Immature natural killer cell (primary cell): ENCODE results near the gene GBX1. TPM values are rescaled to one million over a fixed set of nuclear protein-coding genes. Genes with fewer than 3 reads are reported as not detected.

Source experiments
- DNase-seq, 3 donors: peaks; one replicate each; pipeline ENCODE4 v3.0.0; 2022; ENCODE audit warnings: mixed read lengths in 1 of 3
- H3K27ac Mint-ChIP-seq, 6 donors: one replicate each; pipeline ENCODE4 v1.8.0; 2020; ENCODE audit warnings: mixed read lengths in 6 of 6, mild to moderate bottlenecking in 5 of 6, inconsistent platforms in 4 of 6, moderate library complexity in 3 of 6
- H3K27me3 Mint-ChIP-seq, 3 donors: one replicate each; pipeline ENCODE4 v1.8.0; 2020 to 2021; ENCODE audit warnings: low read depth in 3 of 3, mild to moderate bottlenecking in 3 of 3, mixed read lengths in 3 of 3, moderate library complexity in 3 of 3, inconsistent platforms in 1 of 3
- H3K36me3 Mint-ChIP-seq, 3 donors: one replicate each; pipeline ENCODE4 v1.8.0; 2020; ENCODE audit warnings: mixed read lengths in 3 of 3, inconsistent platforms in 2 of 3, mild to moderate bottlenecking in 2 of 3
- H3K4me1 Mint-ChIP-seq, 2 donors: one replicate each; pipeline ENCODE4 v1.8.0; 2020; ENCODE audit warnings: inconsistent platforms in 2 of 2, mild to moderate bottlenecking in 2 of 2, mixed read lengths in 2 of 2, moderate library complexity in 1 of 2
- H3K4me3 Mint-ChIP-seq, 5 donors: one replicate each; pipeline ENCODE4 v1.8.0; 2020; ENCODE audit warnings: mild to moderate bottlenecking in 5 of 5, mixed read lengths in 5 of 5, inconsistent platforms in 3 of 5, moderate library complexity in 3 of 5
- H3K9me3 Mint-ChIP-seq, 6 donors: one replicate each; pipeline ENCODE4 v1.8.0; 2020; ENCODE audit warnings: mild to moderate bottlenecking in 6 of 6, mixed read lengths in 6 of 6, inconsistent platforms in 4 of 6, moderate library complexity in 3 of 6
- polyA plus RNA-seq, 3 donors: library from polyadenylated mRNA; unstranded; fragments of 300-500 nt; fragmentation: Illumina TruSeq; gene quantifications; one replicate each; pipeline ENCODE4 v1.2.3, GENCODE V29; 2021

GBX1 gene
- polyA plus RNA-seq, 3 donors from 2014 or later: not detected

GRCh38 chr7:151204383-151205032 lies 37.0 kb upstream of the GBX1 start:
- Mint-ChIP-seq H3K27ac (peak overlapping the region in 1 of 6 donors; percentile 31), H3K9me3 (no peaks in the 10 kb centered on the region), H3K36me3 (no peaks in the 10 kb centered on the region), H3K27me3 (peaks cover 0 to 5% (median 4%) of the 10 kb centered on the region in 3 donors), H3K4me3 (no peak overlapping the region), H3K4me1 (peaks cover 23 to 29% of the 10 kb centered on the region in 2 donors)
- no peak for DNase-seq

GRCh38 chr7:151202836-151203235 lies 35.3 kb upstream of the GBX1 start:
- Mint-ChIP-seq H3K36me3 (no peaks in the 10 kb centered on the region), H3K4me3 (no peak overlapping the region), H3K27ac (peak overlapping the region in 1 of 6 donors; percentile 49), H3K9me3 (no peaks in the 10 kb centered on the region), H3K27me3 (peaks cover 0 to 5% (median 4%) of the 10 kb centered on the region in 3 donors), H3K4me1 (peaks cover 18 to 20% of the 10 kb centered on the region in 2 donors)
- DNase-seq: no peak

GRCh38 chr7:151201751-151202150 lies 34.3 kb upstream of the GBX1 start:
- H3K4me3 Mint-ChIP-seq: no peak overlapping the region
- no peak for DNase-seq
- H3K9me3 Mint-ChIP-seq: no peaks in the 10 kb centered on the region
- H3K36me3 Mint-ChIP-seq: no peaks in the 10 kb centered on the region
- H3K4me1 Mint-ChIP-seq: peaks cover 7 to 10% of the 10 kb centered on the region in 2 donors
- no peak overlapping the region for H3K27ac Mint-ChIP-seq
- peaks cover 0 to 5% (median 4%) of the 10 kb centered on the region in 3 donors for H3K27me3 Mint-ChIP-seq

GRCh38 chr7:151201344-151201743 lies 33.9 kb upstream of the GBX1 start:
- Mint-ChIP-seq H3K27me3 (peaks cover 0 to 5% (median 4%) of the 10 kb centered on the region in 3 donors), H3K36me3 (no peaks in the 10 kb centered on the region), H3K27ac (no peak overlapping the region)

GRCh38 chr7:151198945-151199848 lies 31.7 kb upstream of the GBX1 start:
- Mint-ChIP-seq H3K36me3 (no peaks in the 10 kb centered on the region), H3K9me3 (no peaks in the 10 kb centered on the region), H3K27ac (no peak overlapping the region), H3K4me1 (no peaks in the 10 kb centered on the region), H3K4me3 (no peak overlapping the region), H3K27me3 (peaks cover 0 to 5% (median 4%) of the 10 kb centered on the region in 3 donors)
- DNase-seq: no peak

More at GRCh38 chr7:151201344-151201743, 33.9 kb upstream of the GBX1 start:
- Mint-ChIP-seq H3K4me3 (no peak overlapping the region), H3K9me3 (no peaks in the 10 kb centered on the region), H3K4me1 (peaks cover 3 to 6% of the 10 kb centered on the region in 2 donors)
- DNase-seq: no peak

- H3K4me3 Mint-ChIP-seq: no peak overlapping the region
- H3K9me3 Mint-ChIP-seq: no peaks in the 10 kb centered on the region
- no peaks in the 10 kb centered on the region for H3K36me3 Mint-ChIP-seq
- H3K27ac Mint-ChIP-seq: no peak overlapping the region
- DNase-seq: no peak
- H3K4me1 Mint-ChIP-seq: no peaks in the 10 kb centered on the region
- H3K27me3 Mint-ChIP-seq: peaks cover 0 to 4% (median 2%) of the 10 kb centered on the region in 3 donors
Observed at GRCh38 chr7:151197932-151198331, 30.4 kb upstream of the GBX1 start.

GRCh38 chr7:151195616-151196450 lies 28.3 kb upstream of the GBX1 start:
- no peak for DNase-seq
- Mint-ChIP-seq H3K4me3 (no peak overlapping the region), H3K27ac (no peak overlapping the region), H3K36me3 (no peaks in the 10 kb centered on the region), H3K9me3 (no peaks in the 10 kb centered on the region), H3K27me3 (peaks cover 0 to 4% (median 1%) of the 10 kb centered on the region in 3 donors), H3K4me1 (no peaks in the 10 kb centered on the region)

GRCh38 chr7:151194188-151194587 lies 26.7 kb upstream of the GBX1 start:
- Mint-ChIP-seq H3K36me3 (no peaks in the 10 kb centered on the region), H3K4me1 (no peaks in the 10 kb centered on the region), H3K27me3 (peaks cover 0 to 4% (median 1%) of the 10 kb centered on the region in 3 donors), H3K4me3 (no peak overlapping the region), H3K9me3 (no peaks in the 10 kb centered on the region), H3K27ac (no peak overlapping the region)
- no peak for DNase-seq

- Mint-ChIP-seq H3K9me3 (no peaks in the 10 kb centered on the region), H3K36me3 (no peaks in the 10 kb centered on the region), H3K27me3 (peaks cover 0 to 4% (median 1%) of the 10 kb centered on the region in 3 donors), H3K4me1 (no peaks in the 10 kb centered on the region), H3K4me3 (no peak overlapping the region), H3K27ac (no peak overlapping the region)
- no peak for DNase-seq
Observed at GRCh38 chr7:151193203-151193978, 25.9 kb upstream of the GBX1 start.

GRCh38 chr7:151192002-151192539 lies 24.6 kb upstream of the GBX1 start:
- Mint-ChIP-seq H3K9me3 (no peaks in the 10 kb centered on the region), H3K27me3 (peaks cover 0 to 4% (median 1%) of the 10 kb centered on the region in 3 donors), H3K4me3 (no peak overlapping the region), H3K4me1 (no peaks in the 10 kb centered on the region), H3K27ac (no peak overlapping the region), H3K36me3 (no peaks in the 10 kb centered on the region)
- no peak for DNase-seq

- H3K27me3 Mint-ChIP-seq: peaks cover 0 to 4% (median 3%) of the 10 kb centered on the region in 3 donors
- H3K4me1 Mint-ChIP-seq: no peaks in the 10 kb centered on the region
- DNase-seq: no peak
- H3K9me3 Mint-ChIP-seq: no peaks in the 10 kb centered on the region
- no peak overlapping the region for H3K4me3 Mint-ChIP-seq
- no peaks in the 10 kb centered on the region for H3K36me3 Mint-ChIP-seq
- H3K27ac Mint-ChIP-seq: no peak overlapping the region
Observed at GRCh38 chr7:151191544-151191943, 24.1 kb upstream of the GBX1 start.

GRCh38 chr7:151189038-151189437 lies 21.5 kb upstream of the GBX1 start:
- no peak for DNase-seq
- Mint-ChIP-seq H3K4me1 (no peaks in the 10 kb centered on the region), H3K36me3 (no peaks in the 10 kb centered on the region), H3K27ac (no peak overlapping the region), H3K9me3 (no peaks in the 10 kb centered on the region), H3K27me3 (peaks cover 0 to 2% (median 2%) of the 10 kb centered on the region in 3 donors), H3K4me3 (no peak overlapping the region)

- H3K9me3 Mint-ChIP-seq: no peaks in the 10 kb centered on the region
- H3K27ac Mint-ChIP-seq: no peak overlapping the region
- no peaks in the 10 kb centered on the region for H3K36me3 Mint-ChIP-seq
- DNase-seq: no peak
- no peaks in the 10 kb centered on the region for H3K4me1 Mint-ChIP-seq
- H3K27me3 Mint-ChIP-seq: peaks cover 0 to 2% (median 2%) of the 10 kb centered on the region in 3 donors
- H3K4me3 Mint-ChIP-seq: no peak overlapping the region
Observed at GRCh38 chr7:151188252-151188542, 20.7 kb upstream of the GBX1 start.
